RWPE2 (cell line): ENCODE measurements around the gene NR2F2.

Source experiments
- ATAC-seq: fragments of 200-7000 bp; cut with Tn5 transposase; 3 replicates; pipeline ENCODE4 v1.9.1; 2021; ENCODE audit warnings: low read depth
- DNase-seq: peaks from one replicate; pipeline ENCODE4 v3.0.0-alpha.2; 2020; ENCODE audit warnings: low spot score
- H3K27ac ChIP-seq: fragments of 450-650 bp; 2 replicates; pipeline ENCODE4 v1.5.1; 2017; ENCODE audit warnings: mild to moderate bottlenecking; ENCODE audit not compliant: poor library complexity, severe bottlenecking
- H3K27me3 ChIP-seq: fragments of 250-450 bp; sonication (Bioruptor Pico); 2 replicates; pipeline ENCODE4 v1.5.1; 2021; ENCODE audit warnings: mild to moderate bottlenecking, moderate library complexity; ENCODE audit not compliant: insufficient read depth, poor library complexity, severe bottlenecking
- H3K36me3 ChIP-seq: fragments of 250-450 bp; sonication (Bioruptor Pico); 2 replicates; pipeline ENCODE4 v1.5.1; 2020; ENCODE audit warnings: low read depth, mild to moderate bottlenecking, moderate library complexity
- H3K4me1 ChIP-seq: fragments of 250-450 bp; sonication (Bioruptor Pico); 2 replicates; pipeline ENCODE4 v1.5.1; 2021; ENCODE audit warnings: mild to moderate bottlenecking, moderate library complexity; ENCODE audit not compliant: insufficient read depth, poor library complexity, severe bottlenecking
- H3K4me3 ChIP-seq: fragments of 250-450 bp; sonication (Bioruptor Pico); 2 replicates; pipeline ENCODE4 v1.5.1; 2021; ENCODE audit warnings: mild to moderate bottlenecking, moderate library complexity; ENCODE audit not compliant: severe bottlenecking
- H3K9me3 ChIP-seq: fragments of 250-450 bp; sonication (Bioruptor Pico); 2 replicates; pipeline ENCODE4 v1.5.1; 2021; ENCODE audit warnings: mild to moderate bottlenecking, moderate library complexity; ENCODE audit not compliant: severe bottlenecking
- TF ChIP-seq, protein P1 (sequence below): fragments of 450-650 bp; IDR thresholded peaks from one replicate; pipeline ENCODE4 v1.5.1; 2017; ENCODE audit warnings: mild to moderate bottlenecking, moderate library complexity; ENCODE audit not compliant: poor library complexity, severe bottlenecking

NR2F2 gene

DNA sequence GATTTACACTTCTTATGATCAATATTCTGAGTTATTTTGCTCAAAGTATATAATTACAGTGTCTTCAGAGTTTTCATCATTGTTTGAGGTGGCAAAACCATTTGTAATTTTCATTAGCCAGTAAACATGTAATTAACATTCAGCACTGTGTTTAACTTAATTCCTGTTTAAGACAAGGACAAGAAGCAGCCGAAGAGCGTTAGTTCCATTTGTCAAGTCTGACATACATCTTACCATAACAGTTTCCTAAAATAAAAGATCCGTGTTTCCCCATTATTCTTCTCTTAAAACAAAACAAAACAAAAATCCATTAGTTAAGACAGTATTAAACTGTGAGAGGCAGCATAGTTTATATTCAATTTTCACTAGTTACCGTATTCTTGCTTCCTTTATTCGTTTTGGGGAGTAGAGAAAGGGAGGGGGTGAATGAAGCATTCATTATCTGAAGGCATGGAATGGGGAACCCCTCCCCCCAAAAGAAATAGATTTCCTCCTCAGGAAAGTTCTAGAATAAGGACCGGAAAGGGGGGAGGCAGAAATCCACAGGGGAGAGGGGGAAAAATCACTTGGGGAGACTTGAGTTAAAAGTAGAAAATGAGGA lies 5.5 kb upstream of the NR2F2 start:
- Histone ChIP-seq H3K4me1 (peaks cover 28% of the 10 kb centered on the region), H3K36me3 (no peaks in the 10 kb centered on the region), H3K27me3 (no peaks in the 10 kb centered on the region), H3K4me3 (peak overlapping the region; percentile 51), H3K27ac (peak overlapping the region; percentile 88), H3K9me3 (no peaks in the 10 kb centered on the region)
- DNase-seq (no peak), ATAC-seq (no peak)
- TF ChIP-seq, protein P1, sequence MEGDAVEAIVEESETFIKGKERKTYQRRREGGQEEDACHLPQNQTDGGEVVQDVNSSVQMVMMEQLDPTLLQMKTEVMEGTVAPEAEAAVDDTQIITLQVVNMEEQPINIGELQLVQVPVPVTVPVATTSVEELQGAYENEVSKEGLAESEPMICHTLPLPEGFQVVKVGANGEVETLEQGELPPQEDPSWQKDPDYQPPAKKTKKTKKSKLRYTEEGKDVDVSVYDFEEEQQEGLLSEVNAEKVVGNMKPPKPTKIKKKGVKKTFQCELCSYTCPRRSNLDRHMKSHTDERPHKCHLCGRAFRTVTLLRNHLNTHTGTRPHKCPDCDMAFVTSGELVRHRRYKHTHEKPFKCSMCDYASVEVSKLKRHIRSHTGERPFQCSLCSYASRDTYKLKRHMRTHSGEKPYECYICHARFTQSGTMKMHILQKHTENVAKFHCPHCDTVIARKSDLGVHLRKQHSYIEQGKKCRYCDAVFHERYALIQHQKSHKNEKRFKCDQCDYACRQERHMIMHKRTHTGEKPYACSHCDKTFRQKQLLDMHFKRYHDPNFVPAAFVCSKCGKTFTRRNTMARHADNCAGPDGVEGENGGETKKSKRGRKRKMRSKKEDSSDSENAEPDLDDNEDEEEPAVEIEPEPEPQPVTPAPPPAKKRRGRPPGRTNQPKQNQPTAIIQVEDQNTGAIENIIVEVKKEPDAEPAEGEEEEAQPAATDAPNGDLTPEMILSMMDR, result no peak

DNA sequence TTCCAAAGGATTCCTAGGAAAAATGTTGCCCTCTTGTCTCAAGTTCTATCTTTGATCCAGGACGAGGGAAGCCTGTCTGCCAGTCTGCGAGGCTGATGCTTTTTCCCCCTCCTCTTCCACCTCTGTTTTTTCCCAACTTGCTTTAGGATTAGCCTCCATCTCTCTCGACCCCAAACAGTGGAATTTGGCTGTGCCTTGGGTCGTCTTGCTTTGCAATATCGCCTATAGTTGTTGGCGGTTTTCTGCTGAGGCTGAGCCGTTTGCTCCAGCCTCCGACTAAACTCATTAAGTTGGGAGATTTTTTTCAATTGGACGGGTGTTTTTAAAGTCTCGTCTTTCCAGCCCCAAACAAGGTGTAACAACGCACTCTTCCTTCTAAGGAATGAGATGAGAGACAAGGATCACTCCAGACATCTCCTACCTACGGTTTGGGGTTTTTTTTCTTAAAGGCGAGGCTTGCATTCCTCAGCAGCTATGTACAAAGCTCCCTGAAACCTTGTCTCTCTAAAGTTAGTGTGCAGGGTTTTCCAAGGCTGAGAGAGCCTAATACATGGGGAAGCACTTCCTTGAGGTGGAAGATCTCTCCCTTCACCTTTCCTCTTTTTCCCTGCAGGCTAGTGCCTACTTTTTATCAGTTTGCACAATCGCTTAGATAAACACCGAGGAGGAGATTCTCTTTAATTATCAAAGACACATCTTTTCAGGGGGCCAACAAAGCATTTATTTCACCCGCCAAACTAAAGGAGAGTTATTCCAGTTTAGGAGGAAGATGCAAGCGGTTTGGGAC lies 4.8 kb upstream of the NR2F2 start:
- TF ChIP-seq, protein P1, result no peak
- H3K4me1 ChIP-seq, result peaks cover 28% of the 10 kb centered on the region
- peak overlapping the region; percentile 51 for H3K4me3 ChIP-seq
- no peaks in the 10 kb centered on the region for H3K27me3 ChIP-seq
- ATAC-seq (peak; percentile 44), DNase-seq (no peak)
- H3K36me3 ChIP-seq, result no peaks in the 10 kb centered on the region
- peak overlapping the region; percentile 88 for H3K27ac ChIP-seq
- H3K9me3 ChIP-seq, result no peaks in the 10 kb centered on the region

DNA sequence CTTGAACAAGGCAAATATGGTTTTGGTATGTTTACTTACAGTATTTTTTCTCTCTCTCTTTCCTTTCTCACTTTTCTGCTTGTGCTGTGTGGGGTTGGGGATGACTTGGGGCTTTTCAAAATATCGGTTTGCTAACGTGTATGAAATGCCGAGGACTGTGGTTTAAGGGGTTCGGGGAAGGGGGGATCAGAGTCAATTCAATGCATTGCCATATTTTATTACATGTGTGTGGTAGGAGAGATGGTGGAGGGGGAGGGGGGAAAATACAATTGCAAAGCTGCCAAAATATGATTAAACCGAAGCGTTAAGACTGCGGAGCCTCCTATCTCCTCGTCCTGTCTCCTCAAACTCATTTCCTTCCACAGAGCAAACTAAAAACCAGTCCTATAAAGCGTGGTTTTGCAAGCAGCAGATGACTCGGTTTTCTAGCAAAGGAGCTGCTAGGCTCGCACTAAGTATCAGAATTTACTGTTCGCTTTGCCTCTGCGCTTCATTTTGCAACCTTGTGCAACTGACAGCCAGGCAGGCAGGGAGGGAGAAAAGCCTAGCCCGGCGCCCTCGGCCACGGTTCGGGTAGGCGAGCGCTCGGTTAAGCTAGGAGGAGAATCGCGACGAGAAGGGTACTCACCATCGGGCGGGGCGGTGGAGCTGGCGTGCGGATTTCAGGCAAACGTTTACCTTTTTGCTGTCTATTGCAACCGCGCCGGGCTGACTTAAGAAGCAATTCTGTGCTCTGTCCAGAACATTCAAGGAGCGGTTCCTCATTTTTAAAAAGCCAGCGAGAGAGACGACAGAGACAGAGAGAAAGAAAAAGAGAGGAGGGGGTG lies 4.0 kb upstream of the NR2F2 start:
- DNase-seq, result no peak
- Histone ChIP-seq H3K27me3 (no peaks in the 10 kb centered on the region), H3K4me1 (peaks cover 28% of the 10 kb centered on the region), H3K27ac (peak overlapping the region; percentile 88), H3K4me3 (peak overlapping the region; percentile 51), H3K36me3 (no peaks in the 10 kb centered on the region), H3K9me3 (no peaks in the 10 kb centered on the region)
- ATAC-seq, result peak; percentile 26
- TF ChIP-seq, protein P1, result no peak

DNA sequence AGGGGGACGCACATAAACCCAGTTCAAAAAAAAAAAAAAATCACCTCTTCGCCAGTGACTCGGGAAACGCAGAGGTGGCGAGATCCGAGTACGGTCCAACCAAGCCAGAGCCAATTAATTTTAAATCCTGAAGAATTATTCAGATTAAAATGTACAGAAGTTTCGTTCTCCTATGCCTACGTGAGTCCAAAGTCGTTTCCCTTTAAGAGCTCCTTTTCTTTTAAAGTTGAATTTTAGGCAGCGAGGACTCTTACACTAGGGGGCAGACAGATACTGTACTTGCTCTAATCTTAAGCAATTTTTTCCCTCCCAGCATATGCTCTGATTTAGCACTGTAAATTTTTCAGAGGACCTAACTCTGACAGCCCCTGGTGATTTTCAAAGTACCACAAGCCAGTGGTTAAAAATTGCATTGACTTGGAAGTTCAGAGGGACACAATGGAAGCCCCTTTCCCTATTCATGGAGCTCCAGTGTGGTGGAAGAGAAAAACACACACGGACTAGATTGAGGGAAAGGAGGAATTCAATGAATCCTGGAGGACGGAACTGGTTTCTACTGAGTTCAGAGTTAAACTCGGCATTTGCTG lies 3.3 kb upstream of the NR2F2 start:
- ATAC-seq, result peak; percentile 50
- Histone ChIP-seq H3K27ac (peak overlapping the region; percentile 88), H3K4me3 (peak overlapping the region; percentile 51), H3K36me3 (no peaks in the 10 kb centered on the region), H3K4me1 (peaks cover 28% of the 10 kb centered on the region), H3K27me3 (no peaks in the 10 kb centered on the region), H3K9me3 (no peaks in the 10 kb centered on the region)
- TF ChIP-seq, protein P1, result peak; percentile 99
- no peak for DNase-seq
